ENCODE measurements around the gene SYNM.

Gene SYNM

DNA sequence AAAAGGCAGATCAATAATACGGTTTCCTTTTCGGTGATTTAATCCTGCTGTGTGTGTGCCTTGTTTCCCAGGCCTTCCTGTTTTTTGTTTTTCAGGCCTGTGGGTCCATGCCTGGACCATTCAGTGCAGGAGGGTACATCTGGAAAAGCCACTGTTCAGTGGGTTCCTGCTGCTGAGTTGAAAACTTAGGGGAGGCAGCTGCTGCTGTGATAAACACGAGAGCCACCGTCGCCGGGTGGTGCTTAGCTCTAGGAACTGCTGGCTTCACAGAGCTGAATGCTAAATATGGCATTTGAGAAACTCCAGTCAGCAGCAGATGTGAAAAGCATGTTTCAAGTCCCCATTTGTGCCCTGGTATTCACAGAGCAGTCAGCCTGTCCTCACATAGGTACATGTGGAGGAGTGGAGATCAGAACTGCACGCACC lies 44.0 kb downstream of the SYNM start:
- peaks cover 5% of the 10 kb centered on the region for H3K4me1 ChIP-seq (ENCODE audit: control insufficient read depth, insufficient read depth, low read length)
- no peak overlapping the region for H3K9ac ChIP-seq (ENCODE audit: low read length)
- H3K36me3 ChIP-seq (ENCODE audit: control insufficient read depth, insufficient read depth, low read length): peaks cover 11% of the 10 kb centered on the region; the same call in 1 of the 2 replicates
- no peak overlapping the region for H3K4me3 ChIP-seq (ENCODE audit: low read depth, low read length)
- H3K27ac ChIP-seq (ENCODE audit: low read depth, low read length): no peak overlapping the region
- no peaks in the 10 kb centered on the region for H3K9me3 ChIP-seq (ENCODE audit: control insufficient read depth, insufficient read depth, low read depth, low read length)
- no peaks in the 10 kb centered on the region for H3K27me3 ChIP-seq (ENCODE audit: control insufficient read depth, insufficient read depth, low read length)

DNA sequence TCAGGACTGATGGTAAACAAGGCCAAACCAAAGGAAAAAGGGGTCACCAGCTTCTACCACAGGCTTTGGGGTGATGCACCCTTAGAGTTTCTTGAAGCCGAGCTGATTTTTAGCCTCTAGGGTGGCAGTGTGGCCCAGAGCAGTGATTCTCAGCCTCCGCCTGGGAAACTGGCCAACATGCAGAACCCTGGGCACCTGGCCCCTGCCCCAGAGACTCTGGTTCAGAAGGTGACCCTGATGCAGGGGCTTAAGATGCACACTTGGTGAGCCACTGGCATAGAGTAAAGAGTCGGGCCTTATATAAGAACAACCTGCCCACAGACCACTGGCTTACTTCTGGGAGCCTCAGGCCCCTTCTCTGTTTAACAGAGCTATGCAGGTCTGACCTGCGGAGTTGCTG lies 44.5 kb downstream of the SYNM start:
- Histone ChIP-seq H3K36me3 (ENCODE audit: control insufficient read depth, insufficient read depth, low read length) (peaks cover 11% of the 10 kb centered on the region; the same call in 1 of the 2 replicates), H3K4me3 (ENCODE audit: low read depth, low read length) (no peak overlapping the region), H3K27ac (ENCODE audit: low read depth, low read length) (no peak overlapping the region), H3K4me1 (ENCODE audit: control insufficient read depth, insufficient read depth, low read length) (peaks cover 7% of the 10 kb centered on the region), H3K9ac (ENCODE audit: low read length) (no peak overlapping the region), H3K27me3 (ENCODE audit: control insufficient read depth, insufficient read depth, low read length) (no peaks in the 10 kb centered on the region), H3K9me3 (ENCODE audit: control insufficient read depth, insufficient read depth, low read depth, low read length) (no peaks in the 10 kb centered on the region)

DNA sequence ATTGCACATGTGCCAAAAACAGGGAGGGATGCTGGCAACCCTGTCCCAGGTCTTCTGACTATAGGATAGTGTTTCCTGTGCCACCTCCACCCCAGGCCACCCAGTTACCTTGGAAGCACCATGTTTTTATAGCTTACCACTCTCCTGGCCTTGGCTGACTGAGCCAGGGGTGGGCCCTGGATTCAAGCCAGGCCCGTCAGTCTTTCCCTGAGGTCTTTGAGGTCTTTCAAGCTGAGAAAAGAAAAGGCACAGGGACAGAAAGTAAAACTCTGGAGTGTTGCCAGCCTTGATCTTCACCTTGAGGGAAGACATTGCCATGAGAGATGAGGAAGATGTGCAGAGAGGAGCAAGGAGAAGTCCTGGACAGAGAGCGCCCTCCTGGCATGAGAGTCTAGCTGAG lies 46.3 kb downstream of the SYNM start:
- H3K27me3 ChIP-seq (ENCODE audit: control insufficient read depth, insufficient read depth, low read length): no peaks in the 10 kb centered on the region
- H3K9ac ChIP-seq (ENCODE audit: low read length): no peak overlapping the region
- H3K27ac ChIP-seq (ENCODE audit: low read depth, low read length): no peak overlapping the region
- H3K4me3 ChIP-seq (ENCODE audit: low read depth, low read length): no peak overlapping the region
- H3K36me3 ChIP-seq (ENCODE audit: control insufficient read depth, insufficient read depth, low read length): peaks cover 14% of the 10 kb centered on the region; the same call in 1 of the 2 replicates
- H3K9me3 ChIP-seq (ENCODE audit: control insufficient read depth, insufficient read depth, low read depth, low read length): no peaks in the 10 kb centered on the region
- H3K4me1 ChIP-seq (ENCODE audit: control insufficient read depth, insufficient read depth, low read length): peaks cover 7% of the 10 kb centered on the region

GRCh38 chr15:99153026-99153535 lies 48.2 kb downstream of the SYNM start:
- H3K36me3 ChIP-seq (ENCODE audit: control insufficient read depth, insufficient read depth, low read length): peaks cover 14% of the 10 kb centered on the region; the same call in 1 of the 2 replicates
- H3K4me1 ChIP-seq (ENCODE audit: control insufficient read depth, insufficient read depth, low read length): peaks cover 7% of the 10 kb centered on the region
- H3K27ac ChIP-seq (ENCODE audit: low read depth, low read length): peak overlapping the region; percentile 13; the same call in 1 of the 2 replicates

GRCh38 chr15:99154271-99154670 lies 49.4 kb downstream of the SYNM start:
- Histone ChIP-seq H3K4me1 (ENCODE audit: control insufficient read depth, insufficient read depth, low read length) (peaks cover 7% of the 10 kb centered on the region), H3K27ac (ENCODE audit: low read depth, low read length) (no peak overlapping the region), H3K36me3 (ENCODE audit: control insufficient read depth, insufficient read depth, low read length) (peaks cover 22% of the 10 kb centered on the region; the same call in 1 of the 2 replicates), H3K27me3 (ENCODE audit: control insufficient read depth, insufficient read depth, low read length) (no peaks in the 10 kb centered on the region), H3K4me3 (ENCODE audit: low read depth, low read length) (no peak overlapping the region), H3K9ac (ENCODE audit: low read length) (no peak overlapping the region), H3K9me3 (ENCODE audit: control insufficient read depth, insufficient read depth, low read depth, low read length) (no peaks in the 10 kb centered on the region)

More at GRCh38 chr15:99153026-99153535, 48.2 kb downstream of the SYNM start:
- no peak overlapping the region for H3K9ac ChIP-seq (ENCODE audit: low read length)
- H3K9me3 ChIP-seq (ENCODE audit: control insufficient read depth, insufficient read depth, low read depth, low read length): no peaks in the 10 kb centered on the region
- H3K4me3 ChIP-seq (ENCODE audit: low read depth, low read length): no peak overlapping the region
- H3K27me3 ChIP-seq (ENCODE audit: control insufficient read depth, insufficient read depth, low read length): no peaks in the 10 kb centered on the region

DNA sequence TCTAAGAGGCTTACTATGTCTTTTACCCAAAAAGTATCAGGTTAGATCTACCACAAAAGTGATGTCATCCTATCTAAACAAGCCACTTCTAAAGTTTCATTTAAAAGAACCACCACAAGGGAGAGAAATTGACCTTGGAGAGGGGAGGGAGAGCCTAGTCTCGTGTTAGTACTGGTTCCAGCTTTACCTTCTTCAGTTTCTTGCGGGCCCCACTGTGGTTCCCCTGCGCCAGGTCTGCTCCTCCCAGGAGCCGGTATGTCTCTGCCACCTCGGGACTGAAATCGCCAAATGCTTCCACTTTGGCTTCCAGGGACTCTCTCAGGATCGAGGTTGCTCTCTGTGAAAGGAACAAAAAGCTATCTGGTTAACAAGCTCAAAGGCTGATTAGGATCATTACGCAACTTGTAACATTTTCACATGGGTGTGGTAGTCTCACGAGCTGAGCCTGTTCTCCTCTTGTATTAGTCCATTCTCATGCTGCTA lies 51.1 kb downstream of the SYNM start:
- no peak overlapping the region for H3K4me3 ChIP-seq (ENCODE audit: low read depth, low read length)
- H3K27me3 ChIP-seq (ENCODE audit: control insufficient read depth, insufficient read depth, low read length): no peaks in the 10 kb centered on the region
- no peaks in the 10 kb centered on the region for H3K9me3 ChIP-seq (ENCODE audit: control insufficient read depth, insufficient read depth, low read depth, low read length)
- H3K27ac ChIP-seq (ENCODE audit: low read depth, low read length): no peak overlapping the region
- H3K4me1 ChIP-seq (ENCODE audit: control insufficient read depth, insufficient read depth, low read length): peaks cover 7% of the 10 kb centered on the region
- no peak overlapping the region for H3K9ac ChIP-seq (ENCODE audit: low read length)
- H3K36me3 ChIP-seq (ENCODE audit: control insufficient read depth, insufficient read depth, low read length): peaks cover 15% of the 10 kb centered on the region; the same call in 1 of the 2 replicates

DNA sequence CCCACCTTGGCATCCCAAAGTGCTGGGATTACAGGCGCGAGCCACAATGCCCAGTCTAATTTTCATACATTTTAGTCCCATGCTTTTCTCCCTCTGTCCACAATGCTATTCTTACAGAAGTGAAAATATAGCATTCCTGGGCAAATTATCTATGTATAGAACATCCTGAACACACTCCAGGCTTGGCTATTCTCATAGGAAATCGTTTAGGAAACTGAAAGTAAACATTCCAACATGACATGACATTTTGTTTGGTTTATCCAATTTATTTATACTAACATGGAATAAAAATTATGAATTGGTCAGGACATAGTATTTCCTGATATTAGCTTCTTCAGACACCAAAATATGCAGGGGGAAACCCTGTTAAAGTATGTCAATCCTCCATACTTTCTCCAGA lies 52.6 kb downstream of the SYNM start:
- Histone ChIP-seq H3K4me1 (ENCODE audit: control insufficient read depth, insufficient read depth, low read length) (peaks cover 7% of the 10 kb centered on the region), H3K9me3 (ENCODE audit: control insufficient read depth, insufficient read depth, low read depth, low read length) (no peaks in the 10 kb centered on the region), H3K27me3 (ENCODE audit: control insufficient read depth, insufficient read depth, low read length) (no peaks in the 10 kb centered on the region)

GRCh38 chr15:99158626-99159412 lies 53.9 kb downstream of the SYNM start:
- Histone ChIP-seq H3K4me1 (ENCODE audit: control insufficient read depth, insufficient read depth, low read length) (peaks cover 5% of the 10 kb centered on the region), H3K9me3 (ENCODE audit: control insufficient read depth, insufficient read depth, low read depth, low read length) (no peaks in the 10 kb centered on the region), H3K27ac (ENCODE audit: low read depth, low read length) (no peak overlapping the region), H3K36me3 (ENCODE audit: control insufficient read depth, insufficient read depth, low read length) (peaks cover 17% of the 10 kb centered on the region), H3K27me3 (ENCODE audit: control insufficient read depth, insufficient read depth, low read length) (no peaks in the 10 kb centered on the region), H3K4me3 (ENCODE audit: low read depth, low read length) (no peak overlapping the region), H3K9ac (ENCODE audit: low read length) (no peak overlapping the region)

More for the DNA sequence above, 52.6 kb downstream of the SYNM start:
- H3K36me3 ChIP-seq (ENCODE audit: control insufficient read depth, insufficient read depth, low read length): peaks cover 17% of the 10 kb centered on the region
- no peak overlapping the region for H3K4me3 ChIP-seq (ENCODE audit: low read depth, low read length)
- H3K27ac ChIP-seq (ENCODE audit: low read depth, low read length): no peak overlapping the region
- H3K9ac ChIP-seq (ENCODE audit: low read length): no peak overlapping the region

DNA sequence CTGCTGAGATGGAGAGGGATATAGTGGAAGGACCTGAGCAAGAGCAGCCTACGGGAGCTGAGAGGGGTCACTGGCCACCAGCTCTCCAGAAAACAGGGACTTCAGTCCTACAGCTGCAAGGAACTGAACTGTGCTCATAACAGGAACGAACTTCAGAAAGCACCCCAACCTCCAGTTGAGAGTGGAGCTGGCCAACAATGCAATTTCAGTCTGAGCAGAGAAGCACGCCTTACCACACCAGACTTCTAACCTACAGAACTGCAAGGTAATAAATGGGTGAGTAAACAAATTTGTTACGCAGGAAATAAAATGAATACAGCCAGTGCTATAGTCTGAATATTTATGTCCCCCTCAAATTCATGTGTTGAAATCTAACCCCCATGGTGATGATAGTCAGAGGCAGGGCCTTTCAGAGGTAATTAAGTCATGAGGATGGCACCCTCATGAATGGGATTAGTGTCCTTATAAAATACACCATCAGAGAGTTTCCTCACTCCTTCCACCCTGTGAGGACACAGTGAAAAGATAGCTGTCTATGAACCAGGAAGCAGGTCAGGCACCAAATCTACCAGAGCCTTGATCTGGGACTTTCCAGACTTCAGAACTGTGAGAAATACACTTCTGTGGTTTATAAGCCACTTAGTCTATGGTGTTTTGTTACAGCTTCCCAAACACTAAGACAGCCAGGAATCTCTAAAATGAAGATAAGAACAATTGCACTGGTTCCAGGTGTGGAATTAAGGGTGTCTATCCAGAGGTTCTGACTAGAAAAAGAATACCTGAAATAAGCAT lies 58.6 kb downstream of the SYNM start:
- Histone ChIP-seq H3K36me3 (ENCODE audit: control insufficient read depth, insufficient read depth, low read length) (peaks cover 19% of the 10 kb centered on the region), H3K27ac (ENCODE audit: low read depth, low read length) (no peak overlapping the region), H3K27me3 (ENCODE audit: control insufficient read depth, insufficient read depth, low read length) (no peaks in the 10 kb centered on the region), H3K4me3 (ENCODE audit: low read depth, low read length) (no peak overlapping the region), H3K4me1 (ENCODE audit: control insufficient read depth, insufficient read depth, low read length) (no peaks in the 10 kb centered on the region), H3K9me3 (ENCODE audit: control insufficient read depth, insufficient read depth, low read depth, low read length) (no peaks in the 10 kb centered on the region), H3K9ac (ENCODE audit: low read length) (no peak overlapping the region)

DNA sequence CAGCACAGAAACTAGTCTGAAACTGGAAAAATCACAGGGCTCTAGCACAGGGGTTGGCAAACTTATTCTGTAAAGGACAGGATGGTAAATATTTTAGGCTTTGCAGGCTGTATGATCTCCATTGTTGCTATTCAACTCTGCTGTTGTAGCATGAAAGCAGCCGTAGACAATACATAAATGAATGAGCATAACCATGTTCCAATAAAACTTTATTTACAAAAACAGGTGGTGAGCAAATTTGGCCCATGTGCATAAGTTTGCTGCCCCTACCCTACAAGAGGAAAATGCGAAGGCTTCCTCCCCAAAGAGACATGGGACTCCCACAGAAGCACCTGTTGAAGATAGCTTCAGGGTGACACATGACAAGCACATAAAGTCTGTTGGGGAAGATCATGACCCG lies 59.2 kb downstream of the SYNM start:
- no peak overlapping the region for H3K27ac ChIP-seq (ENCODE audit: low read depth, low read length)
- no peak overlapping the region for H3K9ac ChIP-seq (ENCODE audit: low read length)
- peaks cover 12% of the 10 kb centered on the region for H3K36me3 ChIP-seq (ENCODE audit: control insufficient read depth, insufficient read depth, low read length)
- H3K27me3 ChIP-seq (ENCODE audit: control insufficient read depth, insufficient read depth, low read length): no peaks in the 10 kb centered on the region
- H3K4me1 ChIP-seq (ENCODE audit: control insufficient read depth, insufficient read depth, low read length): no peaks in the 10 kb centered on the region
- H3K4me3 ChIP-seq (ENCODE audit: low read depth, low read length): no peak overlapping the region
- H3K9me3 ChIP-seq (ENCODE audit: control insufficient read depth, insufficient read depth, low read depth, low read length): no peaks in the 10 kb centered on the region
